Stimulated activated naive CD8-positive, alpha-beta T cell treated with anti-CD3 and anti-CD28 coated beads, Interleukin-15, amount 100 ng/mL, for 72 hours (primary cell): Measurements from ENCODE around the gene ZYG11A.
"Not testable (repeated sequence)": the region's sequence is repeated elsewhere in the genome, so short reads cannot be mapped to it uniquely, and the experiment has no call there.

Experiments used
- ATAC-seq: fragments of 150-1000 bp; cut with Tn5 transposase; 2 replicates; pipeline ENCODE4 v1.10.0; 2021; ENCODE audit warnings: mild to moderate bottlenecking, moderate library complexity
- DNase-seq, 2 donors: peaks; one replicate each; pipeline ENCODE4 v3.0.0; 2021 to 2022
- H3K27ac Mint-ChIP-seq, 2 donors: one replicate each; pipeline ENCODE4 v1.8.0; 2022; ENCODE audit warnings: mild to moderate bottlenecking in 2 of 2, mixed read lengths in 2 of 2, moderate library complexity in 2 of 2
- H3K27me3 Mint-ChIP-seq: one replicate; pipeline ENCODE4 v1.8.0; 2022; ENCODE audit warnings: mixed read lengths
- H3K4me1 Mint-ChIP-seq: one replicate; pipeline ENCODE4 v1.8.0; 2022; ENCODE audit warnings: mild to moderate bottlenecking, mixed read lengths
- H3K4me3 Mint-ChIP-seq, 2 donors: one replicate each; pipeline ENCODE4 v1.8.0; 2022; ENCODE audit warnings: mild to moderate bottlenecking in 2 of 2, mixed read lengths in 2 of 2, moderate library complexity in 1 of 2
- H3K9me3 Mint-ChIP-seq, 2 donors: one replicate each; pipeline ENCODE4 v1.8.0; 2022; ENCODE audit warnings: mixed read lengths in 2 of 2

ZYG11A gene

GRCh38 chr1:52842643-52843310 is at the start of gene ZYG11A:
Gene ZYG11A, plus strand, starts transcription at chr1:52842760. Its CDS starts 124 bp downstream, at chr1:52842884.
- peak within 1 kb of the TSS in 1 of 2 donors; percentile 12 for H3K27ac Mint-ChIP-seq
- H3K27me3 Mint-ChIP-seq, result peaks cover 45% of the 10 kb centered on the region
- ATAC-seq, result peak; percentile 98

GRCh38 chr1:52793717-52794116 is 48.8 kb upstream of the ZYG11A start:
- H3K27ac Mint-ChIP-seq, ATAC-seq, H3K4me3 Mint-ChIP-seq: not testable (repeated sequence)

More at GRCh38 chr1:52842643-52843310, at the start of gene ZYG11A:
- DNase-seq, result peak; percentile 84
- Mint-ChIP-seq H3K4me3 (peak within 1 kb of the TSS; percentile 82 to 83), H3K9me3 (no peaks in the 10 kb centered on the region), H3K4me1 (peaks cover 18% of the 10 kb centered on the region)

DNA sequence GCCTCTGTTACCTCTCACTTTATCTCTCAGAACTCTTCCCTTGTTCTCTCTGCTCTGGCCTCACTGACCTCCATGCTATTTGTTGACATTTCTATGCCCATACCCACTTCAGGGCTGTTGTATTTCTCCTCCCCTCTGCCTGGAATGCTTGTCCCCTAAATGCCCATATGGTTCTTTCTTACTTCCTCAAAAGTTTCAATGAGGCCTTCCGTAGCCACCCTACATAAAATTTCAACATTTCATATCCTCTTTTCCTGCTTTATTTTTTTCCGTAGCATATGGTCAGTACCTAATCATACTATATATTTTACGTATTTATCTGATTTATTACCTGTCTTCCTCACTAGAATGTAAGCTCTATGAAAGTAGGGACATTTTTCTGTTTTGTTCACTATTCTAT is 47.1 kb upstream of the ZYG11A start:
- H3K4me3 Mint-ChIP-seq, result no peak overlapping the region
- DNase-seq (no peak), ATAC-seq (no peak)
- no peaks in the 10 kb centered on the region for H3K4me1 Mint-ChIP-seq
- H3K27me3 Mint-ChIP-seq, result no peaks in the 10 kb centered on the region
- H3K27ac Mint-ChIP-seq, result no peak overlapping the region
- no peaks in the 10 kb centered on the region for H3K9me3 Mint-ChIP-seq

More at GRCh38 chr1:52793717-52794116, 48.8 kb upstream of the ZYG11A start:
- not testable (repeated sequence) for H3K4me1 Mint-ChIP-seq, H3K9me3 Mint-ChIP-seq, DNase-seq, H3K27me3 Mint-ChIP-seq

GRCh38 chr1:52798331-52798730 is 44.2 kb upstream of the ZYG11A start:
- ATAC-seq, result no peak
- no peaks in the 10 kb centered on the region for H3K27me3 Mint-ChIP-seq

GRCh38 chr1:52801011-52801410 is 41.5 kb upstream of the ZYG11A start:
- H3K27ac Mint-ChIP-seq, result no peak overlapping the region
- DNase-seq (no peak), ATAC-seq (no peak)
- H3K27me3 Mint-ChIP-seq, result no peaks in the 10 kb centered on the region
- no peaks in the 10 kb centered on the region for H3K4me1 Mint-ChIP-seq
- no peaks in the 10 kb centered on the region for H3K9me3 Mint-ChIP-seq
- H3K4me3 Mint-ChIP-seq, result no peak overlapping the region

More at GRCh38 chr1:52798331-52798730, 44.2 kb upstream of the ZYG11A start:
- H3K9me3 Mint-ChIP-seq, result no peaks in the 10 kb centered on the region
- no peak overlapping the region for H3K27ac Mint-ChIP-seq
- no peak overlapping the region for H3K4me3 Mint-ChIP-seq
- no peak for DNase-seq
- H3K4me1 Mint-ChIP-seq, result no peaks in the 10 kb centered on the region

DNA sequence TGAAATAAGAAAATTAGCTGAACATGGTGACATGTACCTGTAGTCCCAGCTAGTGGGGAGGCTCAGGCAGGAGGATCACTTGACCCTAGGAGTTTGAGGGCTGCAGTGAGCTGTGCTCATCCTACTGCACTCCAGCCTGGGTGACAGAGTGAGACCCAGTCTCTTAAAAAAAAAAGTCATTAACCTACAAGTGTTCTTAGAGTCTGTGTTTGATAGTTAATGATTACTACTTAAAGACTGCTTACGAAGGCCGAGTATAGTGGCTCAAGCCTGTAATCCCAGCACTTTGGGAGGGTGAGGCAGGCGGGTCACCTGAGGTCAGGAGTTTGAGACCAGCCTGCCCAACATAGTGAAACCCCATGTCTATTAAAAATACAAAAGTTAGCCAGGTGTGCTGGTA is 38.5 kb upstream of the ZYG11A start:
- H3K4me1 Mint-ChIP-seq, result not testable (repeated sequence)

DNA sequence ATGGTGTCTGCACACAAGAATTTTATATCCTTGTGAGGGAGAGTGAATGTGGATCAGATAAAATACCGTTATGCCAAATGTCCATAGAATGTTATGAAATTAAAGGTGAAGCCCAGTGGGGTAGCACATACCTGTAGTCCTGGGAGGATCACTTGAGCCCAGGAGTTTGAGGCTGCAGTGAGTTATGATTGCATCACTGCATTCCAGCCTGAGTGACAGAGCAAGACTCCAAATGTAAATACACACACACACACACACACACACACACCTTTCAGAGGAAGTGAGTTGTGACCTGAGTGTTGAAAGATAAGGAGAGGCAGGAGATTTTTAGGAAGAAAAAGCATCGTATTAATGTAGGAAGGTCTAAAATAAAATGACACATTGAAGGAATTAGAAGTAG is 28.1 kb upstream of the ZYG11A start:
- DNase-seq (no peak), ATAC-seq (no peak)
- H3K4me3 Mint-ChIP-seq, result no peak overlapping the region
- no peaks in the 10 kb centered on the region for H3K4me1 Mint-ChIP-seq
- H3K9me3 Mint-ChIP-seq, result no peaks in the 10 kb centered on the region
- no peaks in the 10 kb centered on the region for H3K27me3 Mint-ChIP-seq
- H3K27ac Mint-ChIP-seq, result no peak overlapping the region

More for the DNA sequence above, 38.5 kb upstream of the ZYG11A start:
- H3K27ac Mint-ChIP-seq, ATAC-seq, H3K9me3 Mint-ChIP-seq, DNase-seq, H3K27me3 Mint-ChIP-seq, H3K4me3 Mint-ChIP-seq: not testable (repeated sequence)

GRCh38 chr1:52820830-52821229 is 21.7 kb upstream of the ZYG11A start:
- H3K27me3 Mint-ChIP-seq, DNase-seq, H3K4me3 Mint-ChIP-seq, H3K4me1 Mint-ChIP-seq, ATAC-seq, H3K9me3 Mint-ChIP-seq, H3K27ac Mint-ChIP-seq: not testable (repeated sequence)

DNA sequence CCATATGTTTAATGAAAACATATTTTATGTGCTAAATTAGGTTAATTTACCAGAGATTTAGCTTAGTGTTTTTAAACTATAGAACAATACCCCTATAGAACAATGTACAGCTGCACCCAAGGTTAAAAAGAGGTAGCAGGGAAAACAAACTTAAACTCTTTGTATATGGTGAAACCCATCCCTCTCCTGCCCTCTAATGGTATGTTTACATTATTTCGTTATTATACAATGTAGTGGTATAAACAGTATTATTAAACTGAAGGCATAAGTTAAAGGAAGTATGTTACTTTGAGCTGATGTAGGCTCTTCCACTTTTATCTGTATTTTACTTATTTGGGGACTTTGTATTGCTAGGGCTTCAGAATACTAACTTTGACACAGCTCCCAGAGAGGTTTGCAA is 16.7 kb upstream of the ZYG11A start:
- DNase-seq (no peak), ATAC-seq (no peak)
- Mint-ChIP-seq H3K27me3 (no peaks in the 10 kb centered on the region), H3K27ac (no peak overlapping the region), H3K9me3 (no peaks in the 10 kb centered on the region), H3K4me3 (no peak overlapping the region), H3K4me1 (no peaks in the 10 kb centered on the region)

DNA sequence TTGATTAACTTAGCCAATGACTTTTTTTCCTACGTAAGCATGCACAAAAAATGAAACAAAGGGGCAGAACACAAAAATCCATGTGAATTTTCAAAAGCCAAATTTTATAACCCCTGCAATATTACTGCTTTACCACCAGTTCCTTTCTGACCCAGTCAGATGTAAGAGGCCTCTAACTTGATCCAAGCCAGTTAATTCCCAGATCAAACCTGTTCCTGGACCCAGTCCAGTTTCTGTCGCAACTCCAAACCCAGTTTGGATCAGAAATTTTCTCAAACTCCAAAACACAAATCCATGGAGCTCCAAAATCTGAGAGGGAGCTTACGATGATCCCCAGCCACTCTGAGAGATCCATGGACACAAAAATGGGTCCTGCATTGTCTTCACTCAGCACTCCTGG is 7.8 kb upstream of the ZYG11A start:
- Mint-ChIP-seq H3K27me3 (peaks cover 12% of the 10 kb centered on the region), H3K9me3 (no peaks in the 10 kb centered on the region), H3K27ac (no peak overlapping the region), H3K4me3 (no peak overlapping the region), H3K4me1 (no peaks in the 10 kb centered on the region)
- DNase-seq (no peak), ATAC-seq (no peak)

GRCh38 chr1:52836035-52836434 is 6.5 kb upstream of the ZYG11A start:
- DNase-seq (no peak), ATAC-seq (no peak)
- Mint-ChIP-seq H3K4me3 (no peak overlapping the region), H3K27me3 (peaks cover 15% of the 10 kb centered on the region), H3K4me1 (no peaks in the 10 kb centered on the region), H3K9me3 (no peaks in the 10 kb centered on the region), H3K27ac (no peak overlapping the region)

GRCh38 chr1:52839175-52839574 is 3.4 kb upstream of the ZYG11A start:
- peaks cover 18% of the 10 kb centered on the region for H3K4me1 Mint-ChIP-seq
- H3K27ac Mint-ChIP-seq, DNase-seq, ATAC-seq, H3K4me3 Mint-ChIP-seq, H3K9me3 Mint-ChIP-seq: not testable (repeated sequence)
- peaks cover 38% of the 10 kb centered on the region for H3K27me3 Mint-ChIP-seq

- not testable (repeated sequence) for H3K9me3 Mint-ChIP-seq, DNase-seq, H3K4me3 Mint-ChIP-seq, H3K27ac Mint-ChIP-seq, ATAC-seq
- H3K4me1 Mint-ChIP-seq, result peaks cover 18% of the 10 kb centered on the region
- H3K27me3 Mint-ChIP-seq, result peaks cover 51% of the 10 kb centered on the region
Measured at GRCh38 chr1:52845119-52845518, 2.6 kb downstream of the ZYG11A start.

- Mint-ChIP-seq H3K27ac (no peak overlapping the region), H3K4me1 (peaks cover 8% of the 10 kb centered on the region), H3K27me3 (peaks cover 33% of the 10 kb centered on the region), H3K4me3 (no peak overlapping the region), H3K9me3 (no peaks in the 10 kb centered on the region)
- no peak for ATAC-seq
- no peak for DNase-seq
Measured at GRCh38 chr1:52848423-52848822, 5.9 kb downstream of the ZYG11A start.

GRCh38 chr1:52850951-52851350 is 8.4 kb downstream of the ZYG11A start:
- Mint-ChIP-seq H3K4me3 (no peak overlapping the region), H3K9me3 (no peaks in the 10 kb centered on the region), H3K27ac (no peak overlapping the region), H3K27me3 (peaks cover 11% of the 10 kb centered on the region), H3K4me1 (no peaks in the 10 kb centered on the region)
- no peak for DNase-seq
- no peak for ATAC-seq

GRCh38 chr1:52852854-52853253 is 10.3 kb downstream of the ZYG11A start:
- Mint-ChIP-seq H3K9me3 (no peaks in the 10 kb centered on the region), H3K27ac (no peak overlapping the region), H3K27me3 (peaks cover 7% of the 10 kb centered on the region), H3K4me3 (no peak overlapping the region), H3K4me1 (no peaks in the 10 kb centered on the region)
- DNase-seq (no peak), ATAC-seq (no peak)

- no peak for ATAC-seq
- H3K27me3 Mint-ChIP-seq, result no peaks in the 10 kb centered on the region
- no peak overlapping the region for H3K27ac Mint-ChIP-seq
- no peaks in the 10 kb centered on the region for H3K4me1 Mint-ChIP-seq
- no peaks in the 10 kb centered on the region for H3K9me3 Mint-ChIP-seq
- no peak for DNase-seq
- no peak overlapping the region for H3K4me3 Mint-ChIP-seq
Measured at GRCh38 chr1:52855584-52855983, 13.0 kb downstream of the ZYG11A start.
